Stomach (tissue), 4 donors: ENCODE data around the gene EIF3M.

Experiments
- CTCF ChIP-seq, 7 experiments: fragments of 450-650 bp in 4 of 7; fragments of 200-600 bp in 3 of 7; sonication (generic) in 3 of 7; IDR thresholded peaks; one replicate each; pipeline ENCODE4 v1.5.1; 2016 to 2019; ENCODE audit warnings: antibody characterized with exemption in 7 of 7, control low read depth in 2 of 7, mild to moderate bottlenecking in 1 of 7
- EP300 ChIP-seq: sonication (generic); formaldehyde crosslinking; IDR thresholded peaks from one replicate; pipeline ENCODE4 v1.6.1; 2017; ENCODE audit warnings: antibody characterized with exemption
- POLR2A ChIP-seq, 4 donors: fragments of 450-650 bp; IDR thresholded peaks; one replicate each; pipeline ENCODE4 v1.6.1; 2016; ENCODE audit warnings: antibody characterized with exemption in 4 of 4, control low read depth in 2 of 4, mild to moderate bottlenecking in 1 of 4, moderate library complexity in 1 of 4
- POLR2AphosphoS5 ChIP-seq, 3 donors: sonication (generic); formaldehyde crosslinking; IDR thresholded peaks; one replicate each; pipeline ENCODE4 v1.6.1; 2016; ENCODE audit warnings: antibody characterized with exemption in 3 of 3

- no peak for TF ChIP-seq CTCF (IDR thresholded peaks at IDR 0.05)
- no peak for TF ChIP-seq POLR2A (IDR thresholded peaks at IDR 0.05)
- no peak for TF ChIP-seq POLR2AphosphoS5 (IDR thresholded peaks at IDR 0.05)
- TF ChIP-seq EP300: no peak
Observed at GRCh38 chr11:32641361-32641760, 57.7 kb downstream of the EIF3M start.
